ENCODE measurements around the gene CTRL. TPM values are rescaled to one million over a fixed set of nuclear protein-coding genes. Genes with fewer than 3 reads are reported as not detected.

The CTRL gene
- polyA plus RNA-seq, 1 of the 3 experiments (the other 2 are of a cell fraction): 1.9 TPM

- Histone ChIP-seq H3K79me2 (ENCODE audit: insufficient read depth) (peaks cover 88% of the 10 kb centered on the region), H3K9me2 (no peaks in the 10 kb centered on the region), H4K20me1 (ENCODE audit: insufficient read depth) (peaks cover 12% of the 10 kb centered on the region), H3K4me2 (no peak overlapping the region), H3K36me3 (replicated peaks in 1 of 2; ENCODE audit: control insufficient read depth in 1 of 2, insufficient read depth in 2 of 2, low read length in 1 of 2) (no peaks in the 10 kb centered on the region), H3K9ac (no peak overlapping the region), H3K4me1 (ENCODE audit: control insufficient read depth in 1 of 2, insufficient read depth in 2 of 2, low read depth in 1 of 2, low read length in 1 of 2) (peaks cover 10 to 11% of the 10 kb centered on the region in 2 experiments; a peak in 2 of 4 replicates), H3K9me3 (no peaks in the 10 kb centered on the region), H3K27ac (ENCODE audit: low read depth in 2 of 2, low read length in 1 of 2) (no peak overlapping the region), H2AFZ (ENCODE audit: low read depth) (no peak overlapping the region), H3F3A (replicated peaks; ENCODE audit: insufficient read depth) (no peaks in the 10 kb centered on the region), H3K27me3 (ENCODE audit: insufficient read depth) (no peaks in the 10 kb centered on the region), H3K4me3 (ENCODE audit: low read depth in 2 of 2, low read length in 1 of 2) (no peak overlapping the region)
- ChIA-PET CTCF (interaction anchor here (1.0 to 2.5 kb wide), 5 partner anchors 11 to 31 kb away, joined by 4 to 10 read pairs (median 6); no protein-coding TSS in a partner anchor), POLR2A (no interaction called here)
- TF ChIP-seq SMC3 (IDR thresholded peaks at IDR 0.05; ENCODE audit: low read depth, low read length): no peak
- no peak for TF ChIP-seq MXI1 (IDR thresholded peaks at IDR 0.05; ENCODE audit: low read depth, low read length)
- TF ChIP-seq MEF2A (IDR thresholded peaks at IDR 0.05; ENCODE audit: borderline replicate concordance, low read depth): no peak
- no peak for TF ChIP-seq REST (IDR thresholded peaks at IDR 0.05; ENCODE audit: low read depth, low read length)
- no peak for TF ChIP-seq RCOR1 (IDR thresholded peaks at IDR 0.05; ENCODE audit: low read length)
- no peak for TF ChIP-seq ELF1 (IDR thresholded peaks at IDR 0.05)
- TF ChIP-seq SIN3A (IDR thresholded peaks at IDR 0.05; ENCODE audit: borderline replicate concordance, low read depth, low read length): no peak
- no peak for TF ChIP-seq TEAD4 (IDR thresholded peaks at IDR 0.05; ENCODE audit: borderline replicate concordance, insufficient read depth)
- no peak for TF ChIP-seq POLR2AphosphoS5 (IDR thresholded peaks at IDR 0.05; ENCODE audit: low read depth, low read length)
- no peak for TF ChIP-seq FOXJ3 (CRISPR knock-in tag; IDR thresholded peaks at IDR 0.05)
- no peak for TF ChIP-seq GATA2 (CRISPR knock-in tag; IDR thresholded peaks at IDR 0.05)
- no peak for TF ChIP-seq RAD21 (IDR thresholded peaks at IDR 0.05; ENCODE audit: low read length)
- no peak for DNase-seq
- WGBS (ENCODE audit: low lambda C conversion rate): 94% methylated on average over 3 of the region's 3 CpGs
Observed at GRCh38 chr16:67897231-67897630, 34.4 kb downstream of the CTRL start.

DNA sequence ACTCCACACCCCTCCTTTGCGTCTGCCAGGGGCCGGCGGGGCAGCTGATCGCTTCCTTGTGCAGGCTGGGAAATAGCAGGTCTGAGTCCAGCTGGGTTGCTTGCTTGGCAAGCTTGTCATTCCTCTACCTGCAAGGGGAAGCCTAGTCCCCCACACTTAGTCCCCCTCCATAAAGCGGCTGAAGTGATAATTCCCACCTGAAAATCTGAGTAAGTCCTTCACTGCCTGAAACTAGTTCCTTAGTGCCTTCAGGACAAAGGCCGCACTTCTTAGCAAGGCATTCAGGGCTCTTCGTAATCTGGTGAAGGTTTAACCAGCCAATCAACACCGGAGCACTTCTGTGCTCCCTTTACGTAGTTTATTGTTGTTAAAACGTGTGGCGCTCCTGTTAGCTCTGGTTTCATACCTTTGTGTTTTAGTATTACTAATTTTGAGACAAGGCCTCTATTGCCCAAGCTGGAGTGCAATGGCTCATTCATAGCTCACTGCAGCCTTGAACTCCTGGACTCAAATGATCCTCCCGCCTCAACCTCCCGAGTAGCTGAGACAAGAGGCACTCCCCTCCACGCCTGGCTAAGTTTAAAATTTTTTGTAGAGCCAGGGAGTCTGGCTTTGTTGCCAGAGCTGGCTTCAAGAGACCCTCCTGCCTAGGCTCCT is 37.8 kb downstream of the CTRL start:
- Histone ChIP-seq H3K4me2 (peak overlapping the region; percentile 93), H3K36me3 (replicated peaks in 1 of 2; ENCODE audit: control insufficient read depth in 1 of 2, insufficient read depth in 2 of 2, low read length in 1 of 2) (no peaks in the 10 kb centered on the region), H2AFZ (ENCODE audit: low read depth) (peak overlapping the region; percentile 82; the same call in 1 of the 2 replicates), H3K27ac (ENCODE audit: low read depth in 2 of 2, low read length in 1 of 2) (peak overlapping the region; percentile 68 to 69), H3K9me3 (no peaks in the 10 kb centered on the region), H4K20me1 (ENCODE audit: insufficient read depth) (peaks cover 6% of the 10 kb centered on the region; the same call in 1 of the 2 replicates), H3K27me3 (ENCODE audit: insufficient read depth) (no peaks in the 10 kb centered on the region), H3K79me2 (ENCODE audit: insufficient read depth) (peaks cover 56% of the 10 kb centered on the region), H3K4me1 (ENCODE audit: control insufficient read depth in 1 of 2, insufficient read depth in 2 of 2, low read depth in 1 of 2, low read length in 1 of 2) (peaks cover 10 to 11% of the 10 kb centered on the region in 2 experiments; a peak in 2 of 4 replicates), H3K9me2 (no peaks in the 10 kb centered on the region), H3F3A (replicated peaks; ENCODE audit: insufficient read depth) (no peaks in the 10 kb centered on the region), H3K4me3 (ENCODE audit: low read depth in 2 of 2, low read length in 1 of 2) (peak overlapping the region; percentile 80 to 97), H3K9ac (peak overlapping the region; percentile 99)
- CTCF ChIA-PET: interaction anchor here (1.0 to 22.4 kb wide), 6 partner anchors 10 to 147 kb away, joined by 3 to 564 read pairs (median 4); partner anchors contain the start of genes CTRL, LCAT, NRN1L and NUTF2
- no peak for DNase-seq
- 30% methylated on average over 12 of the region's 14 CpGs for WGBS (ENCODE audit: low lambda C conversion rate)
- no peak for TF ChIP-seq POLR2AphosphoS5 (IDR thresholded peaks at IDR 0.05; ENCODE audit: low read depth, low read length)
- TF ChIP-seq GABPA (IDR thresholded peaks at IDR 0.05; ENCODE audit: low read depth): no peak
- POLR2A ChIA-PET: no interaction called here

All from SK-N-SH (cell line).